Activated CD4-positive, alpha-beta T cell treated with anti-CD3 and anti-CD28 coated beads, Interleukin-2, amount 50 U/mL, for 24 hours (primary cell): ENCODE measurements around the gene GDI2.
"Not testable (repeated sequence)": the region's sequence is repeated elsewhere in the genome, so short reads cannot be mapped to it uniquely, and the experiment has no call there.

Experiments used
- DNase-seq, 2 donors: peaks; one replicate each; pipeline ENCODE4 v3.0.0-alpha.2; 2020; ENCODE audit warnings: low read depth in 1 of 2, low spot score in 1 of 2

GDI2 gene

DNA sequence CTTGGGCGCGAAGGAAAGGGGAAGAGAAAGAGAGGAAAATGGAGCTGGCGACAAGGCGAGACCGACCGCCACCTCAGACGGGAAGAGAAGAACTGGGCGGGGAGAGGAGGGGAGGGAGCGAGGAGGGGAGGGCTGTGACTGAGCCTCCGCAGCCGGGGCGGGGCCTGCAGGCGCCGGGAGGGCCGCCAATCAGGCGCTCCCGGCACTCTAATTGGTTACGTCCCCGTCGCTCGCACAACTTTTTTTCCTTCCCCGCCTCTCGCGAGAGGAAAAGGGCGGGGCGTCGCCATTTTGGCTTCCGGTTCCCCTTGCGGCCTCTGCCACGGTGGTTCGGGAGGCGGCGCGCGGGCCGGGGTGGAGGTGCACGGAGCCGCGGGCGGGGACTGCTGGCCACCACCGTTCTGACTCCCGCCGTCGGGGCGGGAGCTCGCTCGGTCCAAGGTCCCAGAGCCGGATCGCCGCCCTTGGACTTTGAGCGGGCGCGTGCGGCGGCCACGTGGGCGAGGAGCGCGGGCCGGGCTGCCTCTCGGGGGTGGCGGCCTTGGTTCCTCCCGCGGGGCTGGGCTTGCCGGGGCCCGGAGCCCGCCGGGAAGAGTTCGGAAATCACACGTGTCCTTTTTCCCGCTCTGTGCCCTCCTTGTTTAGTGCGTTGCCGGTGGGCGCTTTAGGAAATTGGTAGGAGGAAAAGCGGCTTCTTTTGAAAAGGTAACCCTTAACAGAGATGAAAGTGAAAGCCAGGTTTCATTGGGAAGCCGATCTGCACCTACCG lies at the start of gene GDI2:
Gene GDI2, minus strand, starts transcription at position 94 of the 769 bp plus-strand sequence. CDS start 176 bp downstream, outside the sequence.
- peak; percentile 96 for DNase-seq

DNA sequence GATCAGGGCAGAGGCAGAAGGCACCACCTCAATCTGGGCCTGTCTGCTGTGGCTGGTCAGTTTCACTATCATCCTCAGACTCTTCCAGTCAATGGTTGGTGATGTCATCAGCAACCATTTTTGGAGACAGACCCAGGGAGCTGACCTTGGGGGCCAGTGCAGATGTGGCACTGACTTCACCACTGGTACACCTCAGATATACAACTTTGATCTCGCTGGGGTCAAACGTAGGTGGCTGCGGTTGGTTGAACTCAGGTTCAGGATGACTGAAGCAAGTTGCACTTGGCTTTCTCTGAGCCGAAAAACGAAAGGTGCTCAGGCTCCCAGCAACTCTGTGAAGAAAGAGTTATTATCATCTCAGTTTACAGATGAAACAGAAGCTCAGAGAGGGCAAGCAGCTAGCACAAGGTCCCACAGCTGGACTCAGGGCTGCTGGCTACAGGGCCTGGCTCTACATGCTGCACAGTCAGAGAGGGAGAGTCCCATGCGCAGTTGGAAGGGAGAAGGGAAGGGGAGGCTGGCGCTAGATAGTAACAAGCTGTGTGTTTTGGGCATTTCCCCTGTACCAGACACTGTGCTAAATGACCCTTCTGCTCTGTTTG lies 49.2 kb upstream of the GDI2 start:
- DNase-seq: no peak

GRCh38 chr10:5860066-5860465 lies 46.8 kb upstream of the GDI2 start:
- DNase-seq: no peak

- DNase-seq: no peak
Observed at GRCh38 chr10:5858811-5859210, 45.6 kb upstream of the GDI2 start.

- no peak for DNase-seq
Observed at GRCh38 chr10:5856701-5857004, 43.4 kb upstream of the GDI2 start.

DNA sequence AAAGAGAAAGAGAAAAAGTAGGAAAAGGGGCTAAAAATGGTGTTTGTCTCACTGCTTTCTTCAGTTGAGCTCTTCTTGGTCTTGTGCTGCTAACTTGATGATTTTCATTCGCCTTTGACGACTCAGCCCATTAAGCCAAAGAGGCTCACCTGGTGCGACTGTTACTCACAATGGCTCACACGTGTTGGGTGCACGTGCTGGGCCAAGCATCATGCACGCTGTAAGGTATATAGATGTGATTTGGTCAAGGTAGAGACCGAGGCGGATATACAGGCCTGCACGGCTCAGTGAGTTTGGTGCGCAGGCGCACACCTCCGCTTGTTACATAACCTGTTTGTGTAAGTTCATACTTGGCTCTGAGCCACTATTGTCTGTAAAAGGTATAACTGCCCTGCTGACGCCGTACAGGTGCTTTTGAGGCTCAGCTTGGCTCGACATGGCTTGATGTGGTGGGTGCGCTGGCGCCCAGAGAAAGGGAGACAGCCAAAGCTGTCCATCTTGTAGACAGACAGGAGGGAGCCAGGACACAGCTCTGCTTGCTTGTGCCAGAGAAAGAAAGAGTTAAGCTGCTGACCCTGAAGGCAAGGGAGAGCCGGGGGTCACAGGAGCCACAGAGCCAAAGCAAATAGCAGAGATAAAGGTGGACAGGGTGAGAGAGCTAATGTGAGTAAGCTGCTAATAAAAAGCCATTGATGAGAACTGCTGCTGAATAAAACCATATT lies 42.9 kb upstream of the GDI2 start:
- DNase-seq: no peak

DNA sequence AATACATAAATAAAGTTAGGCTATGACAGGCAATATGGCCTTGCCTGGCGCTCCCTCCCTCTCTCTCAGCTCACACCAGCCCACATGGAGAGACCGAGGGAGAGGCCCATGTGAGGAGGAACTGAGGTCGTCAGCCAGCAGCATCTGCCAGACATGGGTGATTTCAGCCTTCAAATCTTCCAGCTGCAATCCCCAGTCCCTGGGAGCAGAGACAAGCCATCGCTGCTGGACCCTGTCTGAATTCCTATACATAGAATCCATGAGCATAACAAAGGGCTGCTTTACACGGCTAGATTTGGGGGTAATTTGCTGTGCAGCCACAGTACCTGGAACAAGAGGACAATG lies 40.9 kb upstream of the GDI2 start:
- DNase-seq: no peak

GRCh38 chr10:5846667-5847066 lies 33.4 kb upstream of the GDI2 start:
- DNase-seq: not testable (repeated sequence)

DNA sequence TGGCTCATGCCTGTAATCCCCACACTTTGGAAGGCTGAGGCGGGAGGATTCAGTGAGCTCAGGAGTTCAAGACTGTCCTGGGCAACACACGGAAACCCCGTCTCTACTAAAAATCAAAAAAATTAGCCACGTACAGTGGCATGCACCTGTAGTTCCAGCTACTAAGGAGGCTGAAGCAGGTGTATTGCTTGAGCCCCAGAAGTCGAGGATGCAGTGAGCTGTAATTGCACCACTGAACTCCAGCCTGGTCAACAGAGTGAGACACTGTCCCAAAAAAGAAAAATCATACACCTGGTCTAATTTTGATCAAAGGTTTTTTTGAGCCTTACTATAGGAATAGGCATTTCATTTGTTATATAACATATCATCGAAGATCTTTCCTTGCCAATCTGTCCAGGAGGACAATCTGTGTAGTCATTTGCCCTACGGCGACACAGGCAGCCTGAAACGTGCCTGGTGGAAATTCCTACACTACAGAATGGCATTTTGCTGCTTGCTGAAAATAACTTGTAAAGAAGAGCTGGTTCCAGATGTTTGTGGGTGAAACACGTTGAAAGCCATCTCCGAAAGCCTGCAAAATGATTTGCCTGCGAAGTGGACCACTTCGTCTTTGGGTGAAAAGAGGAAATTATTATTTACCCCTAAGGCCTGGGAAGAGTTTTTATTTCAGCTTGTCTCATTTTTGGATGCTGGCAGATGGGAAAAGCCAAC lies 31.3 kb upstream of the GDI2 start:
- no peak for DNase-seq

GRCh38 chr10:5843686-5844344 lies 30.6 kb upstream of the GDI2 start:
- DNase-seq: no peak

DNA sequence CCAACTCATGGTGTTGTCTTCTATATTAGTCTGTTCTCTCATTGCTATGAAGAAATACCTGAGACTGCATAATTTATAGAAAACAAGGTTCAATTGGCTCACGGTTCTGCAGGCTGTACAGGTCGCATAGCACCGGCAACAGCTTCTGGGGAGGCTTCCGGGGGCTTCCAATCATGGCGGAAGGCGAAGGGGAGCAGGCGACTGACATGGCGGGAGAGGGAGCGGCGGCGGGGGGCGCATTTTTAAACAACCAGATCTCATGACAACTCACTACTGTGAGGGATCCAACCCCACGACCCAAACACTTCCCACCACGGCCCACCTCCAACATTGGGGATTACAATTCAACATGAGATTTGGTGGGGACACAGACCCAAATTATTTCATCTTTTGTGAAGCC lies 28.7 kb upstream of the GDI2 start:
- DNase-seq: no peak

DNA sequence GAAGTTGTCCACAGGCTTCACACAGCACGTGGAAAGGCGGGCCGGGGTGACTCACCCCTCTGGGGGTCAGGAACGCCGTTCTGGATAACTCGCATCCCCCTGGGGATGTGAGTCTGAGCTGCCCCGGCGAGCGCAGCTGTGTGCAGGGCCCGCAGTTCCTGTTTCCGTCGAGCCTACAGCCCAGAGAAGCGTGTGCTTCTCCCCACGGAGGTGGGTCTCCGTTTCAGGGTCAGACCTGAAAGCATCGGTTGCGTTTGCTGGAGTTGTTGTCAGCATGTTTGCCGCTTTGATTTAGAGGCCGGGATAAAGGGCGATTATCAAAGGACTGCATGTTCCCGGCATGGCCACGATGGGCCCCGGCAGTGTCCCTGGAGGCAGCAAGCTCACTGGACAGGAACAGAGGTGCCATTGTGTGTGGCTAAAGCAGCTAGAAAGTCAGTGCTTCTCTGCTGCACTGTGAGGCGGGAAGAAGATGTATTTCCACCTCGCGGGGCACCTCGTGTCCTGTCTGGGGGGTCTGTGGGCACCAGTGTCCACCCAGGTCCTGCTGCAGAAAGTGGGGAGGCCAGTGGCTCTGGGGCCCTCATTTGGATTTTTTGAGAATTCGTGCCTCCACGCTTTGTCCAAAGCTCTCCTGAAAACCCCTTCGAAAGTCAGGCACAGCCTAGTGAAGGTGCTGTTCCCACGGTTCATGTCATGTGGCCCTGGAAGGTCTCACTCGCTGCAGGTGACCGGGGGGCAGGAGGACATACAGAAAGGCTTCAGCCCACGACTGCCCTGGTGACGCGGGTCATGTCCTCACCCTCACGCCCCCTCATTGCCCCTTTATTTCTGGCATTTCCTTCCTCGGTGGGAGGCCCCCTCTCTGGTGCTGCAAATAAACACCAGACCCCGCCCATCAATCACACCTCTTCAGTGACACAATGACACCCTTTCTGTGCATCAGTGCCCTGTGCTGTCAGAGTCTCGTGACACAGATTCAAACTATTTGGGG lies 27.4 kb upstream of the GDI2 start:
- DNase-seq: no peak

DNA sequence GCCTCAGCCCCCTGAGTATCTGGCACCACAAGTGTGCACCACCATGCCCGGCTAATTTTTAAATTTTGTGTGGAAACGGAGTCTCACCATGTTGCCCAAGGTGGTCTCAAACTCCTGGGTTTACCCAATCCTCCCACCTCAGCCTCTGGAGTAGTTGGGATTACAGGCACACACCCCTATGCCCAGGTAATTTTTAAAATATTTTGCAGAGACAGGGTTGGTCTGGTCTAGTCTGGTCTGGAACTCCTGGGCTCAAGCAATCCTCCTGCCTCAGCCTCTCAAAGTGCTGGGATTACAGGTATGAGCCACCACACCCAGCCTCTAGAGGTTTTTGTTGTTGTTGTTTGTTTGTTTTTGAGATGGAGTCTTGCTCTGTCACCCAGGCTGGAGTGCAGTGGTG lies 22.9 kb upstream of the GDI2 start:
- DNase-seq: not testable (repeated sequence)

DNA sequence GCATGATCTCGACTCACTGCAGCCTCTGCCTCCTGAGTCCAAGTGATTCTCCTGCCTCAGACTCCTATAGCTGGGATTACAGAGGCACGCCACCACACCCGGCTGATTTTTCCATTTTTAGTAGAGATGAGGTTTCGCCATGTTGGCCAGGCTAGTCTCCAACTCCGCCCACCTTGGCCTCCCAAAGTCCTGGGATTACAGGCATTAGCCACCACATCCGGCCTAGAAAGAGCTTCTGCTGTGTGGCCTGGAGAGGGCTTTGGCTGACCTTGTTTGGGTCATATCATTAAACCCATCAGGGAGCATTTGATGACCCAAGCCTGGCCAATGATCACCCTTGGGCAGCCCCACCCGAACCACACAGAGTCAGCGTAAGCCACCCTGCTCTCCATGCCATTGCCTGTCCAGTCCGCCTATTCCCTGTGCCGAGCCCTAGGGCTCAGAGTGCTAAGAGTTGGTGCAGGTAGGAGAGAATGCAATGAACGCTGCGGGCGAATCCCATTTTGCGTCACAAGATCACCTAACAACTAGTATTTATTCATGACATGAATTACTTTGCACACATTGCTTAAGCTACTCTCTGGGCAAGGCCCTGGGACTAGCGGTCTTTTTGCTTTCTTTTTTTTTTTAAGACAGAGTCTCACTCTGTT lies 22.3 kb upstream of the GDI2 start:
- DNase-seq: no peak

GRCh38 chr10:5833814-5834213 lies 20.6 kb upstream of the GDI2 start:
- no peak for DNase-seq

DNA sequence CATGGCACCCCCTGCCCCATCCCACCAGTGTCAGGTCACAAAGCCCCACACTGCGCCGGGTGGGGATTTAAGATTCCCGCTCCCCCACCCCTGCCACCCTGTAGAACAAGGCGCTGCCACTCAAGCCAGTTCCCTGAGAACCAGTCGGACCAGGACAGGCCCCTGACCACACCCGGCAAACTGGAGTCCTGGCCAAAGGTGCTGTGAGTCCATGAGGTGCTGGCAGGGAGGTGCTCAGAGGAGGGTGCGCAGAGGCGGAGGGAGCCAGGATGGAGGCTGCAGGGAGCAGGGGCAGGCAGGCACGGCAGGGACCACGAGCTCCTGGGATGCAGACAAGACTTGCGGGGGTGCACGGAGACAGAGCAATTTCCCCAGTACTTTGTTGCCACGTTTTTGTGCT lies 19.7 kb upstream of the GDI2 start:
- DNase-seq: no peak

GRCh38 chr10:5831446-5831782 lies 18.2 kb upstream of the GDI2 start:
- no peak for DNase-seq

DNA sequence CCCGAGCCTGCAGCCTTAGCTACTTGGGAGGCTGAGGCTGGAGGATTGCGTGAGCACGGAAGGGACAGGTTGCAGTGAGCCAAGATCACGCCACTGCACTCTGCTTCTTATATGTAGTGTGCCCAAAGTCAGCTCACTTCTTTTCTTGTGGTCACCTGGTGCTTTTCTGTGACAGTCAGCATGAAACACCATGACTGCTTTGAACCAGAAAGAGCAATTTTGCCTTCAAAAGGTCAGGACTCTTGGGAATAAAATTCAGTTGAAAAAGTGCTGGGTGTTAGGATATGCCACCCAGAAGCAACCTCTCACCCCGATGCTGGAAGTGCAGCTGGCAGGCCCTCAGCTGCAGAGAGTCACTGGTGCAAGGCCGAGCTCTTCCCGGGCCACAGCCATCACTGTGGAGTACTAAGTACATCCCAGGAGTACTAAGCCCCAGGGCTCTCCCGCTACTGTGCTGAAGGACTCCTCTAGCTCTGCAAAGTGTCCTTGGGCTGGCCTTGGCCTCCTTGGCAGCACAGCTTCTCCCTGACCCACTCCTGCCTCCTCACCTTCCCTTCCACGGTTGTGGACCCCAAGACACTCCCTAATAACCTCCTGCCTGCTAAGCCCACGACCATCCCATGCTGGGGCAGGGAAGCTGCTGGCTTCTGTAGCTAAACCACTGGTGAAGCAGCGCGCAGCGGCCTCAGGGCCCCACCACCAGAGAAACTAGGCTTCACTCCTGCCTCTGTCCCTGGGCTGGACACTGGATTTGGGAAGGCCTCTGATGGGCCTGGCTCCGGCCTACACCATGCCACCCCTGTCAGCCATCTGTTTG lies 17.6 kb upstream of the GDI2 start:
- DNase-seq: no peak

- no peak for DNase-seq
Observed at GRCh38 chr10:5829267-5829666, 16.0 kb upstream of the GDI2 start.
